ENCODE data around the gene NYAP1. TPM values are rescaled to one million over a fixed set of nuclear protein-coding genes. Genes with fewer than 3 reads are reported as not detected.
"Not testable (repeated sequence)": the region's sequence is repeated elsewhere in the genome, so short reads cannot be mapped to it uniquely, and the experiment has no call there.

NYAP1 gene
- total RNA-seq: 1 to 10 TPM in 1 of 2 donors, under 1 TPM in 1; 0.86 to 1.4 TPM
- long read RNA-seq, donor 1: 0 reads
- long read RNA-seq, donor 2: 0 reads

DNA sequence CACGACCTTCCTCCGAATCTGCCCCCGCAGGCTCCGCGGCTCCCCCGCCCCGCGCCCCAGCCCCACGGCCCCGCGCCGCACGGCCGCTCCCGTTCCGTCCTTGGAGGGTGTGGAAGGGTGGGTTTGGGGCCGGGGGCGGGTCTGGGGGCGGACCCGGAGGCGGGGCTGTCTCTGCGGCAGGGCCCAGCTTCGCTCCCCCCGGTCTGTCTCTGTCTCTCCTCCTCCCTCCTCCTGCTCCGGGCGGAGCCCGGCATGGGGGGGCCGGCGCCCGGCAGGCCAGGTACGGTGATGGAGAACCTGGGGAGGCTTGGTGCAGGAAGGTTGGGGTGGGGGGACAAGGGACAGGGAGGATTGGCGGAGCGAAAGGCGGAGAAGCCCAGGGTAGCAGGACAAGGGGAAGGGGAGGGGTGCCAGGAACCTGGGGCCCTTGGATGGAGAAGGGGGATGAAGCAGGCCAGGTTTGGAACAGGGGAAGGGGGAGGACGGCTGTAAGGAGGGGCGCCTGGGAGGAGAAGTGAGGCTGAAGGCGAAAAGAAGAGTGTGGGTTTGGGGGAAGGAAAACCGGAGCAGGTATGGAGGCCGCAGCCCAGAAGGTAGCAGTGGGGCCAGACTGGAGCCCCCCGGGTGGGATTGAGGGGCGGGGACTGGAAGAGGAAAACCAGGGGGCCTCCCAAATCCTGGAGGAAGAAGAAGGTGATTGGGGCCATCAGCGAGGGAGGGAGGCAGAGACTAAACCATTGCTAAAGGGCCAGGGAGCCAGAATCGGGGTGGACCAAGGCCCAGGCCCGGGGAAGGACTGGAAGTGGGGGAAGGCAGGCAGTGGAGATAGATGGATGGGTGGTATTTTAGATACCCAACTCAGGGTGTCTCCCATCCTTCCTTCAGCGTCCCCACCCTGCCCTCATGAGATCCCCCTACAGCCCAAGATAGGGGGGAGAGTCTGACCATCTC is at the start of gene NYAP1:
TSS of gene NYAP1 (plus strand) at position 206 of the 951 bp plus-strand sequence. CDS start 1,385 bp downstream, outside the sequence.
- intact Hi-C loops (cut with DNase I): loop anchor here (2.0 to 5.0 kb wide), 4 partner anchors 17 to 208 kb away; partner anchors contain the start of gene GIGYF1 (in 1 of the 2)
- no peak for DNase-seq (ENCODE audit: low spot score)

DNA sequence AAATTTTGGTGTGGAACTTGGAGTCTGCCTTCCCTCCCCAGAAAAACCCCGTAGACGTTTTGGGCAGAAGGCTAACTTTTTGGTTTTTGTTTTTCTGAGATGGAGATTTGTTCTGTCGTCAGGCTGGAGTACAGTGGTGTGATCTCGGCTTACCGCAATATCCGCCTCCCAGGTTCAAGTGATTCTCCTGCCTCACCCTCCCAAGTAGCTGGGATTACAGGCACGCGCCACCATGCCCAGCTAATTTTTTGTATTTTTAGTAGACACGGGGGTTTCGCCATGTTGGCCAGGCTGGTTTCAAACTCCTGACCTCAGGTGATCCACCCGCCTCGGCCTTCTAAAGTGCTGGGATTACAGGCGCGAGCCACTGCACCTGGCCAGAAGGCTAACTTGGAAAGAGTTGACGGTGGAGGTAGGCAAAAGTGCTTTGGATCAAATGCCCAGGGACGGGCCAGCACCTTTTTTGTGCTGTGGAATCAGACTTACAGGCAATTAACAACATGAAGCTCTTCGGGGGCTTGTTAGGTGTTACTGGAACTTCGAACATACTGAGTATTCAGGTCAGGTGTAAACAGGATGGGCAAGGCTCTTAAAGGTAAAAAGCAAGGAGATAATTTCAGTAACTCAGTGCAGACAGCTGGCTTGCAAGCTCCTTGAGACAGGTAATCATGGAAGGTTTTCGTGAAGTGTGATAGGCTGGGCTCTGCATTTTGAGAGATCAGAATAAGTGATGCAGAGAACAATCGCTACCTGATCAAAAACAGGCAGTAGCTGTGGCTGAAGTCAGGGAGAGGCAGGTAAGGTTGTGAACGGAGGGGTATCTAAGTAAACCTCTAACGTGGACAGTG is 49.2 kb upstream of the NYAP1 start:
- intact Hi-C loops (cut with DNase I): no loop called here
- no peak for DNase-seq (ENCODE audit: low spot score)

DNA sequence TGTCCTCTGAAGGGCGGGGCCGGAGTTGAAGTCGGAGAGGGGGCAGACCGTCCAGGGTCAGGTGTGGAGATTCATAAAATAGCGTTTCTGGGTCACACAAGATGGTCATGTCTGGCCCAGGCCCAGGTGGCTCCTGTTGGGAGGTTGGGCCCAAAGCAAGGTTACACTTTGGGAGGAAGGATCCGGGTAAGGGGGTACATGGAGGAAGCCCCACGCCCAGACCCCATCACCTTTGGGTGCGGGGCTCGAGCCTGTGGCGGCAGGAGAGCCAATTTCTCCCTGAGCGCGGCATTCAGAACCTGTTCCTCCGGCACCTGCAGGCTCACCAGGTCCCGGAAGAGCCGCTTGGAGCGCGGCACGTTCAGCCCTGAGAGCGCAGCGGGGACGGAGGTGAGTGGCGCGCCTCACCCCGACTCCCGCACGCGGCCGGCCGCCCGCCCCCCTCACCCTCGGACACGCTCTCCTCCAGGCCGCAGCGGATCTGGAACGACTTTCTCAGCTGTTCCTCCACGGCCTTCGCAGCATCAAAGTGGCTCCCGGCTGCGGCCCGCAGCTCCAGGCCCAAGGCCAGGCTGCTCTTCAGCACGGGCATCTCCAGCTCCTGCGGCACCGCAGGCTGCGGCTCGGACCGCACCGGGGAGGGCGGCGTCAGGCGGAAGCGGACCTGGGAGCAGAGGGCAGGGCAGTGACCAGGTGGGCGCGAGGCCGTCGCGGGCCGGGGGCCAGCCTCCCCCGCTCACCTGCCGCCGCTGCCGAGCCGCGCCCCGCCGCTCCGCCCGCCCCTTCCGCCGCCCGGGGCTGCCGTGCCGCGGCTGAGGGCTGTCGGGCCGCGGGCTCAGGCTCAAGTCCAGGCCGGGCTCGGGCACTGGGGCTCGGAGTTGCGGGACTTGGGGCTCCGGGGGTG is 48.1 kb upstream of the NYAP1 start:
- peak; percentile 86 for DNase-seq (ENCODE audit: low spot score)
- intact Hi-C loops (cut with DNase I): no loop called here

GRCh38 chr7:100437150-100438100 is 46.3 kb upstream of the NYAP1 start:
- DNase-seq (ENCODE audit: low spot score): peak; percentile 74
- intact Hi-C loops (cut with DNase I): no loop called here

DNA sequence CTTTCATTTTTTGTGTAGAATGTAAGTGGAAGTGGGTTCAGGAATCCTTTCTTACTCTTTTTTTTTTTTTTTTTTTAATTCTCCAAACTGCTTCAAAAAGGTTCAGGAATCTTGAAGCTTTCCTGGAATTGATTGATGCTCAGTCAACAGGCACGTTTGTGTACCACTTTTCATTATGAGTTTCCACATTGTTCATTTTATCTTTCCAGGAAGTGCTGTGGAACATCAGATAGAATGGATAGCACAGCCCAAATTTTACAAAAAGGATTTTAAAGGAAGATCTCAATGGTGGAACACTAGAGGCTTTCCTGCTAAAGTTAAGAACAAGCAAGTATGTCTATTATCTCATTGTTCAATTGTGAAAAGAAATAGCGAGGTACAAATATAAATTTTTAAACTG is 45.6 kb upstream of the NYAP1 start:
- intact Hi-C loops (cut with DNase I): no loop called here
- DNase-seq (ENCODE audit: low spot score): no peak

- DNase-seq (ENCODE audit: low spot score): peak; percentile 32
- intact Hi-C loops (cut with DNase I): not testable (repeated sequence)
Observed at GRCh38 chr7:100438731-100439130, 45.0 kb upstream of the NYAP1 start.

- peak; percentile 32 for DNase-seq (ENCODE audit: low spot score)
Observed at GRCh38 chr7:100439244-100439643, 44.5 kb upstream of the NYAP1 start.

GRCh38 chr7:100441641-100442535 is 41.8 kb upstream of the NYAP1 start:
- intact Hi-C loops (cut with DNase I): no loop called here
- peak; percentile 60 for DNase-seq (ENCODE audit: low spot score)

More at GRCh38 chr7:100439244-100439643, 44.5 kb upstream of the NYAP1 start:
- intact Hi-C loops (cut with DNase I): not testable (repeated sequence)

DNA sequence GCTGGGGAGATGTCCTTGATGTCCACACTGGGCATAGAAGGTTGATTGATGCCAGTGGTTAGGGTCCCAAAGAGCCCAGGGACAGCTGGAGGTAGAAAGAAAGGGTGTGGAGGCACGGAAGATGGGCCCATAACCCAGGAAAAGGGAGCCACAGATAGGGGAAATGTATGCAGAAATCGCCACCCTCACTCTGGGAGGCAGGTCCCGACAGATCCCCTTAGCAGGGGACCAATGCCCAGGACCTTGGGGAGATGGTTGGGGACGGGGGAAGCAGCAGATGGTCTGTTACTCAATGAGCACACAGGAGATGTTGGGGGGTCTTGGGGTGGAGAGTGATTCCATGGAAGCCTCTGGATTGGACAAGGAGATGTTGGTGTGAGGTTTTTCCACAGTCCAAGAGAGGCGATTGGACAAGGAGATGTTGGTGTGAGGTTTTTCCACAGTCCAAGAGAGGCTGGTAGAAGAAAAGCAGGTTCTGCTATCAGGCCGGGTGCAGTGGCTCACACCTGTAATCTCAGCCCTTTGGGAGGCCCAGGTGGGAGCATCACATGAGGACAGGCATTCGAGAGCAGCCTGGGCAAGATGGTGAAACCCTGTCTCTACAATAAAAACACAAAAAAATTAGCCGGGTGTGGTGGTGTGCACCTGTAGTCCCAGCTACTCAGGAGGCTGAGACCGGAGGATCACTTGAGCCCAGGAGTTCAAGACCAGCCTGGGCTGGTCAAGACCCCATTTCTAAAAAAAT is 40.5 kb upstream of the NYAP1 start:
- DNase-seq (ENCODE audit: low spot score): peak; percentile 28
- intact Hi-C loops (cut with DNase I): no loop called here

- DNase-seq (ENCODE audit: low spot score): peak; percentile 74
- intact Hi-C loops (cut with DNase I): no loop called here
Observed at GRCh38 chr7:100444311-100445278, 39.1 kb upstream of the NYAP1 start.

DNA sequence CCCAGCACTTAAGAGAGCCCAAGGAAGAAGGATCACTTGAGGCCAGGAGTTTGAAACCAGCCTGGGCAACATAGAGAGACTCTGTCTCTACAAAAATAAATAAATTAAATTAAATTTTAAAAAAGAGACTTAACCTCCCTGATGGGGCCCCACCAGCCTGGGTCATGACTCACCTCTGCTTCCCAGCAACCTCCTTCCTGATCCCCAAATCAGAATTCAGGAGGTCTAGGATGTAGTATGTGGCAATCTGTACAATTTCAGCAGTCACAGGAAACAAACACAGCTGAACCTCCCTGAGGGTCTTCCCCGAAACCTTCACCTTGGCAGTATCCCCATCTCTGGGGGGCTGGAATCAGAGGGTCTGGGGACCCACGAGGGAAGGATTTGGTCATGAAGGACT is 37.7 kb upstream of the NYAP1 start:
- DNase-seq (ENCODE audit: low spot score): no peak
- intact Hi-C loops (cut with DNase I): no loop called here

DNA sequence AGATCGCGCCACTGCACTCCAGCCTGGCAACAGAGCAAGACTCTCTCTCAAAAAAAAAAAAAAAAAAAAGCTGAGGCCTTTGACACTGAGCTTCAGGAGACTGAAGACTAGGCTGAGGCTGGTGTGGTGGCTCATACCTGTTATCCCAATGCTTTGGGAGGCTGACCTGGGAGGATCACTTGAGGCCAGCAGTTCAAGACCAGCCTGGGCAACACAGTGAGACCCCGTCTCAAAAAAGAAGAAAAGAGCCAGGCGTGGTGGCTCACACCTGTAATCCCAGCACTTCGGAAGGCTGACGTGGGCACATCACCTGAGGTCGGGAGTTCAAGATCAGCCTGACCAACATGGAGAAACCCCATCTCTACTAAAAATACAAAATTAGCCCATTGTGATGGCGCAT is 36.4 kb upstream of the NYAP1 start:
- intact Hi-C loops (cut with DNase I): not testable (repeated sequence)

DNA sequence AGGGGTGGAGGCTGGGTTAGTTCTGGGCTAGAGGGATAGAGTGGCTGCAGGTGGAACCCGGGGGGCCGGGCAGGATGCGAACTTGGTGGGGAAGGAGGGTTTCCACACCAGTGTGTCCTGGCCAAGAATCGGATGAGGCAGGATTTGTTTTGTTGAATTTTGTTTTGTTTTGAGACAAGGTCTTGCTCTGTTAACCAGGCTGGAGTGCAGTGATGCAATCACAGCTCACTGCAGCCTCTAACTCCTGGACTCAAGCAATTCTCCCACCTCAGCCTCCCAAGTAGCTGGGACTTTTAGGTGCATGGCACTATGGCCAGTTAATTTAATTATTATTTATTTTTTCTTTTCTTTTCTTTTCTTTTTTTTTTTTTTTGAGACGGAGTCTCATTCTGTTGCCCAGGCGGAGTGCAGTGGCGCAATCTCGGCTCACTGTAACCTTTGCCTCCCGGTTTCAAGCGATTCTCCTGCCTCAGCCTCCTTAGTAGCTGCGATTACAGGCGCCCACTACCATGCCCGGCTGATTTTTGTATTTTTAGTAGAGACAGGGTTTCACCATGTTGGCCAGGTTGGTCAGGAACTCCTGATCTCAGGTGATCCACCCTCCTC is 34.4 kb upstream of the NYAP1 start:
- intact Hi-C loops (cut with DNase I): no loop called here
- DNase-seq (ENCODE audit: low spot score): no peak

More for the DNA sequence above, 36.4 kb upstream of the NYAP1 start:
- DNase-seq (ENCODE audit: low spot score): not testable (repeated sequence)

DNA sequence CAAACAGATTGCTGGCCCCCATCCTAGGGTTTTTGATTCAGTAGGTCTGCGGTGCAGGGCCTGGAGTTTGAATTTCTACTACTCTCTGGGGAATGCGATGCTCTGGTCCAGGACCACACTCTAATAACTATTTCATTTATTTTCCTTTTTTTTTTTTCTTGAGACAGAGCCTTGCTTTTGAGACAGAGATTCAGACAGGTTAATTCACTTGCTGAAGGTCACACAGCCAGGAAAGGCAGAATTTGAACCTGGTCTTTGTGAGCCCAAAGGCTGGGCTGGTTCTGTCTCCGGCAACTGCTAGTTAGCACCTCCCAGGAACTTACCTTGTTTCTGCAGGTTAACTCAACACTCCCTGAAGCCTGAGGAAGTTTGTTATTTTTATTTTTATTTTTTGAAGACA is 31.2 kb upstream of the NYAP1 start:
- intact Hi-C loops (cut with DNase I): loop anchor here in 1 of 2 donors (2.0 kb wide), 1 partner anchor 56 kb away; no protein-coding TSS in a partner anchor
- DNase-seq (ENCODE audit: low spot score): no peak
